SU-DHL-6 (cell line): ENCODE results near the gene KLF16.

ENCODE experiments used
- H2AFZ ChIP-seq: fragments of 200-600 bp; sonication (generic); 2 replicates; pipeline ENCODE4 v1.6.1; 2014; ENCODE audit warnings: low read depth, mild to moderate bottlenecking, moderate library complexity, mixed read lengths, antibody characterized with exemption, low read length; ENCODE audit not compliant: severe bottlenecking
- H3F3A ChIP-seq: fragments of 200-600 bp; shearing (Covaris generic); 2 replicates; pipeline ENCODE4 v1.6.0; 2016; ENCODE audit warnings: antibody characterized with exemption, mild to moderate bottlenecking; ENCODE audit not compliant: insufficient read depth
- H3K27ac ChIP-seq: fragments of 200-600 bp; sonication (generic); 2 replicates; pipeline ENCODE4 v1.5.1; 2016; ENCODE audit warnings: low read depth, mild to moderate bottlenecking, low read length, moderate library complexity, mixed read lengths
- H3K27me3 ChIP-seq: fragments of 200-600 bp; sonication (generic), shearing (Covaris generic); 2 replicates; pipeline ENCODE4 v1.6.0; 2014; ENCODE audit warnings: mild to moderate bottlenecking, low read length
- H3K36me3 ChIP-seq: fragments of 200-600 bp; sonication (generic); 2 replicates; pipeline ENCODE4 v1.6.1; 2014; ENCODE audit warnings: mild to moderate bottlenecking, low read length, mixed read lengths
- H3K4me2 ChIP-seq: fragments of 300-600, 200-600 bp; shearing (Covaris generic), sonication (generic); 2 replicates; pipeline ENCODE4 v1.6.0; 2014; ENCODE audit warnings: low read length, low read depth, mild to moderate bottlenecking; ENCODE audit not compliant: poor library complexity, severe bottlenecking
- H3K4me3 ChIP-seq: fragments of 200-600 bp; sonication (generic); 2 replicates; pipeline ENCODE4 v1.5.1; 2014; ENCODE audit warnings: antibody characterized with exemption, low read length, mild to moderate bottlenecking, mixed read lengths; ENCODE audit not compliant: insufficient read depth, poor library complexity, severe bottlenecking
- H3K79me2 ChIP-seq: fragments of 200-600 bp; sonication (generic); 2 replicates; pipeline ENCODE4 v1.6.1; 2014; ENCODE audit warnings: mild to moderate bottlenecking, low read length, moderate library complexity; ENCODE audit not compliant: insufficient read depth
- H3K9ac ChIP-seq: fragments of 200-600 bp; sonication (generic); 2 replicates; pipeline ENCODE4 v1.7.0; 2014; ENCODE audit warnings: mild to moderate bottlenecking, low read length
- H3K9me2 ChIP-seq: fragments of 200-600 bp; sonication (generic); replicated peaks from 2 replicates; pipeline ENCODE4 v1.6.1; 2014; ENCODE audit warnings: low read length; ENCODE audit not compliant: insufficient read depth
- H3K9me3 ChIP-seq: fragments of 200-600 bp; sonication (generic); 2 replicates; pipeline ENCODE4 v1.6.1; 2014; ENCODE audit warnings: low read length, mixed read lengths; ENCODE audit not compliant: insufficient read depth
- H4K20me1 ChIP-seq: fragments of 200-600 bp; sonication (generic); 2 replicates; pipeline ENCODE4 v1.6.1; 2014; ENCODE audit warnings: low read depth, mild to moderate bottlenecking, antibody characterized with exemption, low read length, moderate library complexity, mixed read lengths
- EZH2phosphoT487 ChIP-seq: fragments of 200-600 bp; sonication (generic), shearing (Covaris generic); conservative IDR thresholded peaks from 2 replicates; pipeline ENCODE4 v1.6.1; 2018; ENCODE audit warnings: mild to moderate bottlenecking, antibody characterized with exemption, low read length, moderate library complexity, mixed read lengths
- TF ChIP-seq, protein P1 (sequence below): fragments of 200-600 bp; sonication (generic); IDR thresholded peaks from one replicate; pipeline ENCODE4 v1.5.1; 2017; ENCODE audit warnings: antibody characterized with exemption, mild to moderate bottlenecking, low read length, moderate library complexity; ENCODE audit not compliant: insufficient read depth, poor library complexity, severe bottlenecking

Gene KLF16

DNA sequence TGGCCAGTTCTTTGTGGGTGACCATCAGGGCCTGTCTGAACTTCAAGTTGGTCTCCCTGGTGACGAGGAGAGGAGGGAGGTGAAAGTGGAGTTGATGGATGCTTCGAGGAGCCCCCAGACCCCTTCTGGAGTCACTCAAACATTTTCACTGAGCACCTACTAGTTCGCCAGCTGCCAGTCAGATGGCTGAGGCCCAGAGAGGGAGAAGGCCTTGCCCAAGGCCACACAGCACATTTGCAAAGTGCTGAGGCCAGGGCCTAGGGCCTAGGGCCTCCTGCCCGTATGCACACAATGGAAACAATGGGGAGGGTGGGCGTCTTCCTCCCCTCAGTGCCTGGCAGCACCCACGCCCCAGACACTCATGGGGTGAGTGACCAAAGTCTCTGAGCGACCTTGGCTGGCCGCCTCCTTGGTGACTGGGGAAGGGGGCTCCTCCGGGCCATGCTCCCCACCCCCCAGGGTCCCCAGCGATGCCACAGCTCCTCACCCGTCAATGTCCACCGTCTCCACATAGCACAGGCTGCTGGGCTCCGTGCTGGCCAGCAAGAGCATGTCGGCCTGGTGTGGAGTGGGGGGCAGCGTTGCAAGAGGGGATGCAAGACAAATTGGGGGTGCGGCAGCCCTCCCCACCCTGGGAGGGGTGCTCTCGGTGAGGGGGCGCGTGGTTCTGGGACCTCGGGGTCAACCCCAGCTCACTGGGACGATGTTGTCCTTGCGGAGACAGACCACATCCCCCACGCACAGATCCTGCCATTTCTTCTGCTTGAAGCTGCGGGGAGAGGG is 57.8 kb downstream of the KLF16 start:
- Histone ChIP-seq H3F3A (no peaks in the 10 kb centered on the region), H3K36me3 (no peaks in the 10 kb centered on the region), H3K9me3 (no peaks in the 10 kb centered on the region), H3K79me2 (no peaks in the 10 kb centered on the region), H2AFZ (no peak overlapping the region), H3K27ac (no peak overlapping the region), H3K9ac (no peak overlapping the region), H3K4me2 (no peak overlapping the region), H3K27me3 (no peaks in the 10 kb centered on the region), H4K20me1 (no peaks in the 10 kb centered on the region), H3K9me2 (no peaks in the 10 kb centered on the region), H3K4me3 (no peak overlapping the region)
- TF ChIP-seq, protein P1, sequence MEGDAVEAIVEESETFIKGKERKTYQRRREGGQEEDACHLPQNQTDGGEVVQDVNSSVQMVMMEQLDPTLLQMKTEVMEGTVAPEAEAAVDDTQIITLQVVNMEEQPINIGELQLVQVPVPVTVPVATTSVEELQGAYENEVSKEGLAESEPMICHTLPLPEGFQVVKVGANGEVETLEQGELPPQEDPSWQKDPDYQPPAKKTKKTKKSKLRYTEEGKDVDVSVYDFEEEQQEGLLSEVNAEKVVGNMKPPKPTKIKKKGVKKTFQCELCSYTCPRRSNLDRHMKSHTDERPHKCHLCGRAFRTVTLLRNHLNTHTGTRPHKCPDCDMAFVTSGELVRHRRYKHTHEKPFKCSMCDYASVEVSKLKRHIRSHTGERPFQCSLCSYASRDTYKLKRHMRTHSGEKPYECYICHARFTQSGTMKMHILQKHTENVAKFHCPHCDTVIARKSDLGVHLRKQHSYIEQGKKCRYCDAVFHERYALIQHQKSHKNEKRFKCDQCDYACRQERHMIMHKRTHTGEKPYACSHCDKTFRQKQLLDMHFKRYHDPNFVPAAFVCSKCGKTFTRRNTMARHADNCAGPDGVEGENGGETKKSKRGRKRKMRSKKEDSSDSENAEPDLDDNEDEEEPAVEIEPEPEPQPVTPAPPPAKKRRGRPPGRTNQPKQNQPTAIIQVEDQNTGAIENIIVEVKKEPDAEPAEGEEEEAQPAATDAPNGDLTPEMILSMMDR: no peak
- TF ChIP-seq EZH2phosphoT487: no peak

DNA sequence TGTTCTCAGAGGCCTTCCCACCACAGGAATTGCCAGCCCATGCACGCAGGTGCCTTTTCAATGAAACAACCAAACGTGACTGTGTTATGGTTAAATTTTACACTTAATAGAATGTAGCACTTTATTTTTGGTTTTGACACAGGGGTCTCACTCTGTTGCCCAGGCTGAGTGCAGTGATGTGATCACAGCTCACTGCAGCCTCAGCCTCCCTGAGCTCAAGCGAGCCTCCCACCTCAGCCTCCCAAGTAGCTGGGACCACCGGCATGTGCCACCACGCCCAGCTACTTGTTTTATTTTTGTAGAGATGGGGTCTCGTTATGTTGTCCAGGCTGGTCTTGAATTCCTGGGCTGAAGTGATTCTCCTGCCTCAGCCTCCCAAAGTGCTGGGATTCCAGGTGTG is 58.5 kb downstream of the KLF16 start:
- Histone ChIP-seq H3K27ac (no peak overlapping the region), H3K4me3 (no peak overlapping the region), H3K9ac (no peak overlapping the region), H3K9me3 (no peaks in the 10 kb centered on the region), H4K20me1 (no peaks in the 10 kb centered on the region), H3K36me3 (no peaks in the 10 kb centered on the region), H3K79me2 (no peaks in the 10 kb centered on the region), H3K9me2 (no peaks in the 10 kb centered on the region), H3K4me2 (no peak overlapping the region), H3K27me3 (no peaks in the 10 kb centered on the region), H2AFZ (no peak overlapping the region), H3F3A (no peaks in the 10 kb centered on the region)
- TF ChIP-seq, protein P1: no peak
- no peak for TF ChIP-seq EZH2phosphoT487
